ENCODE measurements around the gene MORC2. TPM values are rescaled to one million over a fixed set of nuclear protein-coding genes. Genes with fewer than 3 reads are reported as not detected.

MORC2 gene
- total RNA-seq, 1 experiment from 2014 or later = 60.3 TPM

DNA sequence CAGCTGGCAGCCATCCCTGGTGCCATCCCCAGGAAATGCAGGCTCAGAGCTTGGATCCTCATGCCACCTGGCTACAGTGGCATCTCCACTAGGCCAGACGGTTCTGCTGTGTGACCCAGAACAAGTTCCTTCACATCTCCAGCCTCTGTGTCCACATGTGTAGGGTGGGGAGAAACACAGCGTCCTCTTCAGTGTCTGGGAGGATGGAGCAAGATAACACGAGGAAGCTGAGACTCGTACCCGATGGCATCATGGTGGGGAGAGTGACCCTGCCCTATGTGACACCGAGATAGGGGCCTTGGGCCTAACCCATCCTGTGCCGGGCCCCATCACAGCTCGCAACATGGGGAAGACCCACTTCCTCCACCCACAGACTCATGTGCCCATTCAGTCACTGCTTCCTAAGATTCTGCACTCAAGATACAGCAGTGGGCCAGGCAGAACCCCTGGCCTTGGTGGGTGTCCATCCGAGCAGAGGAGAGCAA lies 78.5 kb downstream of the MORC2 start:
- H3K27ac ChIP-seq (ENCODE audit: low read depth, low read length, poor library complexity, severe bottlenecking) = no peak overlapping the region
- H3K36me3 ChIP-seq (ENCODE audit: insufficient read depth, low read length, poor library complexity, severe bottlenecking) = no peaks in the 10 kb centered on the region
- TF ChIP-seq EZH2 (IDR thresholded peaks at IDR 0.05; ENCODE audit: borderline replicate concordance, low read depth, low read length, poor library complexity, severe bottlenecking) = no peak
- TF ChIP-seq, protein P1, sequence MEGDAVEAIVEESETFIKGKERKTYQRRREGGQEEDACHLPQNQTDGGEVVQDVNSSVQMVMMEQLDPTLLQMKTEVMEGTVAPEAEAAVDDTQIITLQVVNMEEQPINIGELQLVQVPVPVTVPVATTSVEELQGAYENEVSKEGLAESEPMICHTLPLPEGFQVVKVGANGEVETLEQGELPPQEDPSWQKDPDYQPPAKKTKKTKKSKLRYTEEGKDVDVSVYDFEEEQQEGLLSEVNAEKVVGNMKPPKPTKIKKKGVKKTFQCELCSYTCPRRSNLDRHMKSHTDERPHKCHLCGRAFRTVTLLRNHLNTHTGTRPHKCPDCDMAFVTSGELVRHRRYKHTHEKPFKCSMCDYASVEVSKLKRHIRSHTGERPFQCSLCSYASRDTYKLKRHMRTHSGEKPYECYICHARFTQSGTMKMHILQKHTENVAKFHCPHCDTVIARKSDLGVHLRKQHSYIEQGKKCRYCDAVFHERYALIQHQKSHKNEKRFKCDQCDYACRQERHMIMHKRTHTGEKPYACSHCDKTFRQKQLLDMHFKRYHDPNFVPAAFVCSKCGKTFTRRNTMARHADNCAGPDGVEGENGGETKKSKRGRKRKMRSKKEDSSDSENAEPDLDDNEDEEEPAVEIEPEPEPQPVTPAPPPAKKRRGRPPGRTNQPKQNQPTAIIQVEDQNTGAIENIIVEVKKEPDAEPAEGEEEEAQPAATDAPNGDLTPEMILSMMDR (conservative IDR thresholded peaks at IDR 0.05; ENCODE audit: low read depth, low read length) = no peak
- DNase-seq (ENCODE audit: low spot score) = no peak
- intact Hi-C loops (cut with micrococcal nuclease; ENCODE audit: unreplicated experiment) = no loop called here
- CTCF ChIA-PET = no interaction called here
- no peak overlapping the region for H3K4me3 ChIP-seq (ENCODE audit: low read depth, low read length, poor library complexity, severe bottlenecking)
- POLR2A ChIA-PET (ENCODE audit: low non-redundant PET) = no interaction called here
- BruUV-seq (replicated peaks) = no TSS peak
- H3K9me3 ChIP-seq (ENCODE audit: low read depth, low read length, poor library complexity, severe bottlenecking) = no peaks in the 10 kb centered on the region
- H3K27me3 ChIP-seq (replicated peaks; ENCODE audit: insufficient read depth, low read depth, low read length, poor library complexity) = no peaks in the 10 kb centered on the region
- no peaks in the 10 kb centered on the region for H3K4me1 ChIP-seq (ENCODE audit: insufficient read depth, low read length, poor library complexity, severe bottlenecking)

DNA sequence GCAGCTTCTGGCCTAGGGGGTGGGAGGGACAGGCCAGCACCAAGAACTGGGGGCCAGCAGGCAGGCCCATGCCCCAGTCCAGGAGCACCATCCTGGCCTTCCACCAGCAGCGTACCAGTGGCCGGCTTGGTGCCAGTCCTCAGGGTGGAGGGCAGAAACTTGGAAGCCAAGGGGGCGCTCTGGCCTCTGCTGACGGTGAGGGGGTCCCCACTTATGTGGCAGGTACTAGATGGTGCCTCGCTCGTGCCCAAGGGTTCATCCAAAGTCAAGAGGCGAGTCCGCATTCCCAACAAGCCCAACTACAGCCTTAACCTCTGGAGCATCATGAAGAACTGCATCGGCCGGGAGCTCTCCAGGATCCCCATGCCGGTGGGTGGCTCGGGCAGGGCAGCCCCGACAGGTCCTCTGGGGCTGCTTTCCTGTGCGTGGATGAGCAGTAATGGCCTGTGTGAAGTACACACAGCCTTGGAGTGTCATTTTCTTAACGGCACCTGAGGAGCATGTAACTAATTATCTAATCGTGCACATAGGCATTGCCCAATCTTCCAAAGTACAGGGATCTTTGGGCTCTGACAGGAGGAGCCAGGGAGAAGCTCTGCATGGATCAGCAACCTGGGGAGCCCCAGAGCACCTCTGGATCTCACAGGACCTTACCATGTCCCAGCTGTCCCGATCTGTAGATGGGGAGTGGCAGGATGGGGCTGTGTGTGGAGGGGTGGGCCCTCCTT lies 79.1 kb downstream of the MORC2 start:
- H3K4me1 ChIP-seq (ENCODE audit: insufficient read depth, low read length, poor library complexity, severe bottlenecking) = no peaks in the 10 kb centered on the region
- ChIA-PET CTCF (no interaction called here), POLR2A (ENCODE audit: low non-redundant PET) (no interaction called here)
- TF ChIP-seq, protein P1 (conservative IDR thresholded peaks at IDR 0.05; ENCODE audit: low read depth, low read length) = no peak
- TF ChIP-seq EZH2 (IDR thresholded peaks at IDR 0.05; ENCODE audit: borderline replicate concordance, low read depth, low read length, poor library complexity, severe bottlenecking) = no peak
- H3K27me3 ChIP-seq (replicated peaks; ENCODE audit: insufficient read depth, low read depth, low read length, poor library complexity) = no peaks in the 10 kb centered on the region
- DNase-seq (ENCODE audit: low spot score) = no peak
- intact Hi-C loops (cut with micrococcal nuclease; ENCODE audit: unreplicated experiment) = no loop called here
- H3K9me3 ChIP-seq (ENCODE audit: low read depth, low read length, poor library complexity, severe bottlenecking) = no peaks in the 10 kb centered on the region
- no peak overlapping the region for H3K27ac ChIP-seq (ENCODE audit: low read depth, low read length, poor library complexity, severe bottlenecking)
- BruUV-seq (replicated peaks) = no TSS peak
- H3K36me3 ChIP-seq (ENCODE audit: insufficient read depth, low read length, poor library complexity, severe bottlenecking) = no peaks in the 10 kb centered on the region
- no peak overlapping the region for H3K4me3 ChIP-seq (ENCODE audit: low read depth, low read length, poor library complexity, severe bottlenecking)

DNA sequence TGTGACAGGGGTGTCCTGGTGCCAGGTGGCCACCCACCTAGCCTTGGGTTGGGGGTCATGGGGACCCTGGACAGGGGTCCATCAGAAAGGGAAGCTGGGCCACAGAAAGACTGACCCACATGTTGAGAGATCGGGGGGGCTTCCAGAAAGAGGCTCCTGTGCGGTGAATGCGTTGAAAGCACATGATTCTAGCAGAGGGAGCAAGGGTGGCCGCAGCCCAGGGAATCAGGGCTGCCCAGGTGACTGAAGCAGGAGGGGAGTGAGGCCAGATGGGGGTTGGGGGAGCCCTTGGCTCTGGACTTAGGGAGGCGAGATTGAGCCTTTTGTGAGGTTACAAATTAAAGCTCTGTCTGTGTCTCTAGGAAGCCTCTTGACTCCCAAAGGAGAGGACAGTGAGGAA lies 80.7 kb downstream of the MORC2 start:
- ChIA-PET CTCF (no interaction called here), POLR2A (ENCODE audit: low non-redundant PET) (no interaction called here)
- Histone ChIP-seq H3K9me3 (ENCODE audit: low read depth, low read length, poor library complexity, severe bottlenecking) (no peaks in the 10 kb centered on the region), H3K36me3 (ENCODE audit: insufficient read depth, low read length, poor library complexity, severe bottlenecking) (no peaks in the 10 kb centered on the region), H3K27me3 (replicated peaks; ENCODE audit: insufficient read depth, low read depth, low read length, poor library complexity) (no peaks in the 10 kb centered on the region), H3K4me1 (ENCODE audit: insufficient read depth, low read length, poor library complexity, severe bottlenecking) (no peaks in the 10 kb centered on the region), H3K27ac (ENCODE audit: low read depth, low read length, poor library complexity, severe bottlenecking) (no peak overlapping the region), H3K4me3 (ENCODE audit: low read depth, low read length, poor library complexity, severe bottlenecking) (no peak overlapping the region)
- BruUV-seq (replicated peaks) = no TSS peak
- TF ChIP-seq EZH2 (IDR thresholded peaks at IDR 0.05; ENCODE audit: borderline replicate concordance, low read depth, low read length, poor library complexity, severe bottlenecking) = no peak
- TF ChIP-seq, protein P1 (conservative IDR thresholded peaks at IDR 0.05; ENCODE audit: low read depth, low read length) = no peak
- intact Hi-C loops (cut with micrococcal nuclease; ENCODE audit: unreplicated experiment) = no loop called here
- no peak for DNase-seq (ENCODE audit: low spot score)

All from A673 (cell line).